HG03139 (cell line): ENCODE data around the gene ZBTB5.

Source experiments
- ATAC-seq: cut with Tn5 transposase; IDR thresholded peaks from one replicate; pipeline ENCODE4 v1.9.1; 2021; ENCODE audit not compliant: unreplicated experiment

Gene ZBTB5

GRCh38 chr9:37453827-37454226, 11.4 kb downstream of the ZBTB5 start:
- ATAC-seq, result no peak

- ATAC-seq, result no peak
Observed at GRCh38 chr9:37452611-37453010, 12.6 kb downstream of the ZBTB5 start.

- ATAC-seq, result no peak
Observed at GRCh38 chr9:37451628-37452027, 13.6 kb downstream of the ZBTB5 start.

- ATAC-seq, result no peak
Observed at GRCh38 chr9:37449862-37450632, 15.2 kb downstream of the ZBTB5 start.

GRCh38 chr9:37447111-37447510, 18.1 kb downstream of the ZBTB5 start:
- ATAC-seq, result no peak

GRCh38 chr9:37446401-37446800, 18.8 kb downstream of the ZBTB5 start:
- no peak for ATAC-seq

- no peak for ATAC-seq
Observed at GRCh38 chr9:37445832-37446231, 19.4 kb downstream of the ZBTB5 start.

- no peak for ATAC-seq
Observed at GRCh38 chr9:37444890-37445289, 20.4 kb downstream of the ZBTB5 start.

GRCh38 chr9:37443566-37443965, 21.7 kb downstream of the ZBTB5 start:
- no peak for ATAC-seq

- ATAC-seq, result no peak
Observed at GRCh38 chr9:37442556-37442955, 22.7 kb downstream of the ZBTB5 start.

- ATAC-seq, result no peak
Observed at GRCh38 chr9:37441776-37442370, 23.4 kb downstream of the ZBTB5 start.

GRCh38 chr9:37438359-37438758, 26.9 kb downstream of the ZBTB5 start:
- no peak for ATAC-seq

- no peak for ATAC-seq
Observed at GRCh38 chr9:37437621-37438020, 27.6 kb downstream of the ZBTB5 start.

GRCh38 chr9:37437010-37437409, 28.2 kb downstream of the ZBTB5 start:
- no peak for ATAC-seq

- no peak for ATAC-seq
Observed at GRCh38 chr9:37436540-37436939, 28.7 kb downstream of the ZBTB5 start.

- no peak for ATAC-seq
Observed at GRCh38 chr9:37433867-37434371, 31.3 kb downstream of the ZBTB5 start.

- no peak for ATAC-seq
Observed at GRCh38 chr9:37432020-37432419, 33.2 kb downstream of the ZBTB5 start.

GRCh38 chr9:37430841-37431597, 34.2 kb downstream of the ZBTB5 start:
- no peak for ATAC-seq

- no peak for ATAC-seq
Observed at GRCh38 chr9:37429441-37430285, 35.6 kb downstream of the ZBTB5 start.

GRCh38 chr9:37428345-37428744, 36.9 kb downstream of the ZBTB5 start:
- no peak for ATAC-seq

- ATAC-seq, result no peak
Observed at GRCh38 chr9:37426846-37427245, 38.4 kb downstream of the ZBTB5 start.
